ENCODE measurements around the gene RGS14. TPM values are rescaled to one million over a fixed set of nuclear protein-coding genes. Genes with fewer than 3 reads are reported as not detected.
A peak's percentile ranks its signal among the peaks of the same experiment; 100 is the strongest.

RGS14 gene
- total RNA-seq, 2 experiments from 2014 or later = 112 to 117 TPM

DNA sequence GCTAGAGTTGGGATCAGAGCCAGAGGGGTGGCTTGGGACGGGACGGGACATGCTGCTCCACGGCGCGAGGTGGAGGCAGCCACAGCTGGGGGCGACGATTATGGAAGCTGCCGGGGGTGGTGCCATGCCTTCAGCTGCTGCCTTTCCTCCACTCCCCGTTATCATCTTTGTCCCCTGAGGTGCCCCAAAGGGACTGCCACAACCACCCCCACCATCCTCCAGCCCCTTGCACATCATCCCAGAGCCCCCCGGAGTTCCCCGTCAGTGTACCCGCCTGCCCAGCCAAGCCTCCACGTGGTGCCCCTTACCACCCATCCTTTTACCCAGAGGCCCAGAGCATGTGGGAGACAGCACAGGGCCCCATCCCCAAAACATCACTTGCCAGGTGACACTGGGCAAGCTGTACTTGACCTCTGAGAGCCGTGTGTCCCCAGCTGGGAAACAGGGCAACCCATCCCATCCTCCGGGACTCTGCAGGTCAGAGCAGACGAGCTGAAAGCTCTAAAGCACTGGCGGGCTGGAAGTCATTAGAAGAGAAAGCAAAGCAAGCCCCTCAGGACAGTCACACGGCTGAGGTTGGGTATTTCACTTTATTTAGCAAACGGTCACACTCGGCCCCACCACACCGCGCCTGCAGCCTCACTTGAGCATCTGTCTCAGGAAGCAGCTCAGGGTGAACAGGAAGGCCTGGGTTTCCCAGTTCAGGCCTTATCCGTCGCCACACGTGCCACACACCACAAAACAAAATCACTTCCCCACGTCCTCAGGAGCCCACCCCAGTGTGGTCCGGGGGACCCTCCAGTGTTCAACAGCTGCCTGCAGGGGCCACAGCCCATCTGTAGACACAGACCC, 26.5 kb upstream of the RGS14 start:
- no peak overlapping the region for H3K4me3 Mint-ChIP-seq
- peaks cover 58% of the 10 kb centered on the region for H3K36me3 Mint-ChIP-seq (ENCODE audit: low read depth)
- peaks cover 40% of the 10 kb centered on the region for H3K4me1 Mint-ChIP-seq (ENCODE audit: low read depth)
- no peak for ATAC-seq
- POLR2A ChIA-PET = interaction anchor here (0.7 to 0.8 kb wide), 2 partner anchors 19 to 106 kb away, joined by 3 to 4 read pairs; no protein-coding TSS in a partner anchor
- DNase-seq = no peak
- H3K9me3 Mint-ChIP-seq (ENCODE audit: insufficient read depth) = no peaks in the 10 kb centered on the region
- CTCF ChIA-PET = interaction anchor here (1.0 to 1.4 kb wide), 3 partner anchors 13 to 19 kb away, joined by 3 to 5 read pairs (median 4); no protein-coding TSS in a partner anchor
- H3K27ac Mint-ChIP-seq = peak overlapping the region; percentile 43
- H3K27me3 Mint-ChIP-seq (ENCODE audit: low read depth) = no peaks in the 10 kb centered on the region

DNA sequence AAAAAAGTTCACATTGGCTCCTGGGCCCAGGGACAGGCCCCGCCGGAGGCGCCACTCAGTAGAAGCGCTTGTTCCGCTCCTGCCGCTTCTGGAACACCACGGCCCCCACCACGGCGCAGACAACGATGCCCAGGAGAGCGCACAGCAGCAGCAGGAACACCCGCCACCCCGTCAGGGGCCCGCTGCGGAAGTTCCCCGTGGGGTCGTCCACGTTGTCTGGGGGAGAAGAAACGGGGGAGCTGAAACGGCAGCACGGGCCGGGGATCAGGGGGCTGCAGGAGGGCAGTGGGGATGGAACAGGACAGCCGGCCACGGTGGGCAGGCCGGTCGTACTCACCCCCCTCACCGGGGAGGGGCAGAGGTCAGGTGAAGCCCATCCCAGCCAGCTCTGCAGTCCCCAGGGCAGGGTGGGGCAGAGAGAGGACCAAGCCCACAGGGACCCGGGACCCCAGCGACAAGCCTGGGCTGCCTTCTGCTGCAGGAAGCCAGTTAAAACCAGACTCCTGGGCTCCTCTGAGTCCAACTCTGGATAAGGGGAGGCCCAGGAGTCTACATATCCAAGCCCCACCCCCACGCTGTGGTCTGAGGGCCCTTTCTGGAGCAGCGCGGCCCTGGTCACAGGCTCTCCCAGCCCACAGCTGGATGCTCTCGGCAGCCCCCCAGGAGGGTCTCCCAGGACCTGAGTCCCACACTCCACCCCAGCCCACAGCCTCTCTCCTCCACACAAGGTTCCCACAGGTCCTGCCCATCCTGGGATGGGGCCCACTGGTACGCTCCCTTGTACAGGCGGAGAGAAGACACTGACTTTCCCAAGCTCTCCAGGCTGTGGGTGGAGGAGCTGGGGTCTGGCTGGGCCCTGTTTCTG, 25.5 kb upstream of the RGS14 start:
- POLR2A ChIA-PET = interaction anchor here (0.8 kb wide), 1 partner anchor 18 kb away, joined by 4 read pairs; no protein-coding TSS in a partner anchor
- ATAC-seq = no peak
- DNase-seq = no peak
- Mint-ChIP-seq H3K4me3 (no peak overlapping the region), H3K27ac (no peak overlapping the region), H3K36me3 (ENCODE audit: low read depth) (peaks cover 61% of the 10 kb centered on the region), H3K27me3 (ENCODE audit: low read depth) (no peaks in the 10 kb centered on the region), H3K9me3 (ENCODE audit: insufficient read depth) (no peaks in the 10 kb centered on the region), H3K4me1 (ENCODE audit: low read depth) (peaks cover 44% of the 10 kb centered on the region)
- CTCF ChIA-PET = interaction anchor here (1.1 to 1.6 kb wide), 4 partner anchors 14 to 111 kb away, joined by 3 to 5 read pairs (median 4); no protein-coding TSS in a partner anchor

DNA sequence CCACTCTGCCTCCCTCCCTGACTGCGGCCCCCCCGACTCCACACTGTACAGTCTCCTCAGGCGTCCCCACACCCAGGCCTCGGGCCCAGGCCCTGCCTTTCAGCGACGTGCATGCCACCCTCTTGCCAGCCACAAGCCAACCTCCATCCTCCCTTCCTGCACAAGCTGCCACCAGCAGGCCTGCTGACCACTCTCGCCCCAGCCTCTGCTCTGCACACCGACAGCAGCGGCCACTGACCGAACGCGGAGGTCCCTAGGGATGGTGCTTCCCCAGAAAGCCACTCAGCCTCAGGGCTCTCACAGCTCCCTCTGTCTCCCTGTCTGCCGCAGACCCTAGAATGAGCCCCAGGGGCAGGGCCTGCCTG, 24.8 kb upstream of the RGS14 start:
- Mint-ChIP-seq H3K4me3 (no peak overlapping the region), H3K27ac (peak overlapping the region; percentile 25), H3K9me3 (ENCODE audit: insufficient read depth) (no peaks in the 10 kb centered on the region), H3K36me3 (ENCODE audit: low read depth) (peaks cover 63% of the 10 kb centered on the region), H3K4me1 (ENCODE audit: low read depth) (peaks cover 38% of the 10 kb centered on the region), H3K27me3 (ENCODE audit: low read depth) (no peaks in the 10 kb centered on the region)
- no peak for DNase-seq
- ChIA-PET POLR2A (no interaction called here), CTCF (interaction anchor here (1.1 to 1.6 kb wide), 3 partner anchors 18 to 111 kb away, joined by 3 to 4 read pairs (median 4); no protein-coding TSS in a partner anchor)
- no peak for ATAC-seq

DNA sequence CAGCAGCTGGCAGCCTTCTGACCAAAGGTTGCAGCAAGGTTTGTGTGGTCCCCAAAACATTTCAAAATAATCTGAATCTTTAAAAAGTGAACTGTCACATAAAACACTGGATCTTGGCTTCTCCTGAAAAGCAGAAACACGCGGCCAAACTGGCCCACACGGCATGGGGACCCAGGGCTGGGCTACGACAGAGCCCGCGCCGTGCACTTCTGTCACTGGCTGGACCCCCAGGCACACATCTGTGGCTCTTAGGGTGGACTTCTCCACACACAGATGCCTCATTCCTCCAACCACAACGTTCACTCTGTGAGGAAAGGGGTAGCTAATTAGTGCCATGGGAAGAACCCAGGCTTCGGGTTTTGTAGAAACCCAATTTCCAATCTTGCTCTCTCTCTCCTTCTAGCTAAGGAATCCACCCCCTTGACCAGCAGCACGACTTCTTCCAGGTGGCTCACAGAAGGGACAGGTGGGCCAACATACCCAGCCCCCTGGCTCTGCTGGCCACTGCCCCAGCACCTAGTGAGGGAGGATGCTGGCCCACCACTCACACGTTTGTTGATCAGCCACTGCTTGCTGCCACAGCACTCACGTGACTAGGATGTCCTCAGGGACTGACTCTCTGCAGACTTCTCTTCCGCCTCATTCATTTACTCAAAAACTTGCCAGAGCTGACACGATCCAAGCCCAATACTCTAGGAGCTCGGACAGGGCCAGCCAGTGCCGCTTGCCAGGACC, 24.1 kb upstream of the RGS14 start:
- H3K4me3 Mint-ChIP-seq = no peak overlapping the region
- DNase-seq (no peak), ATAC-seq (no peak)
- POLR2A ChIA-PET = interaction anchor here (0.8 kb wide), 1 partner anchor 18 kb away, joined by 3 read pairs; the partner anchor contains the start of gene LMAN2
- peaks cover 64% of the 10 kb centered on the region for H3K36me3 Mint-ChIP-seq (ENCODE audit: low read depth)
- no peaks in the 10 kb centered on the region for H3K27me3 Mint-ChIP-seq (ENCODE audit: low read depth)
- no peaks in the 10 kb centered on the region for H3K9me3 Mint-ChIP-seq (ENCODE audit: insufficient read depth)
- peaks cover 33% of the 10 kb centered on the region for H3K4me1 Mint-ChIP-seq (ENCODE audit: low read depth)
- CTCF ChIA-PET = interaction anchor here (1.1 to 1.6 kb wide), 3 partner anchors 24 to 110 kb away, joined by 3 to 4 read pairs (median 3); no protein-coding TSS in a partner anchor
- no peak overlapping the region for H3K27ac Mint-ChIP-seq

DNA sequence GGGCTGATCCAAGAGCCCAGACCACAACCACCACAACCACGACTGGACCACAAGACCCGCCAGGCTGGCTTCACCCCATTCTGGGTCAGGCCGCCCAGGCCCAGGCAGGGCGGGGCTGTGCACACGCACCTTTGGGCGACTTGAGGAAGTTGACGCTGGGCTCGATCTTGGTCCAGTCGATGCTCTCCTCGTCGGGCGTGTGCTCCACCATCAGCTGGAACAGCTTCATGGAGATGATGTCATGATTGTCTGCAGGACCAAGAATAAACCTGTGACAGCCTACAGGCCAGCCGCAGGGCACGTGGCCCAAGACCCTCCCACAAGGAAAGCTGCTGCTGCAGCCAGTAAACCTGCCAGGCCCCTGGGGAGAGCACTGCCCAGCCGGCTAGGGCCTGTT, 23.6 kb upstream of the RGS14 start:
- ATAC-seq = no peak
- DNase-seq = no peak
- H3K36me3 Mint-ChIP-seq (ENCODE audit: low read depth) = peaks cover 64% of the 10 kb centered on the region
- CTCF ChIA-PET = interaction anchor here (1.4 to 1.6 kb wide), 2 partner anchors 24 to 35 kb away, joined by 3 to 4 read pairs; no protein-coding TSS in a partner anchor
- H3K27me3 Mint-ChIP-seq (ENCODE audit: low read depth) = no peaks in the 10 kb centered on the region
- H3K9me3 Mint-ChIP-seq (ENCODE audit: insufficient read depth) = no peaks in the 10 kb centered on the region
- POLR2A ChIA-PET = interaction anchor here (0.8 kb wide), 1 partner anchor 17 kb away, joined by 3 read pairs; the partner anchor contains the start of gene LMAN2
- H3K4me1 Mint-ChIP-seq (ENCODE audit: low read depth) = peaks cover 37% of the 10 kb centered on the region
- H3K27ac Mint-ChIP-seq = no peak overlapping the region
- H3K4me3 Mint-ChIP-seq = no peak overlapping the region

DNA sequence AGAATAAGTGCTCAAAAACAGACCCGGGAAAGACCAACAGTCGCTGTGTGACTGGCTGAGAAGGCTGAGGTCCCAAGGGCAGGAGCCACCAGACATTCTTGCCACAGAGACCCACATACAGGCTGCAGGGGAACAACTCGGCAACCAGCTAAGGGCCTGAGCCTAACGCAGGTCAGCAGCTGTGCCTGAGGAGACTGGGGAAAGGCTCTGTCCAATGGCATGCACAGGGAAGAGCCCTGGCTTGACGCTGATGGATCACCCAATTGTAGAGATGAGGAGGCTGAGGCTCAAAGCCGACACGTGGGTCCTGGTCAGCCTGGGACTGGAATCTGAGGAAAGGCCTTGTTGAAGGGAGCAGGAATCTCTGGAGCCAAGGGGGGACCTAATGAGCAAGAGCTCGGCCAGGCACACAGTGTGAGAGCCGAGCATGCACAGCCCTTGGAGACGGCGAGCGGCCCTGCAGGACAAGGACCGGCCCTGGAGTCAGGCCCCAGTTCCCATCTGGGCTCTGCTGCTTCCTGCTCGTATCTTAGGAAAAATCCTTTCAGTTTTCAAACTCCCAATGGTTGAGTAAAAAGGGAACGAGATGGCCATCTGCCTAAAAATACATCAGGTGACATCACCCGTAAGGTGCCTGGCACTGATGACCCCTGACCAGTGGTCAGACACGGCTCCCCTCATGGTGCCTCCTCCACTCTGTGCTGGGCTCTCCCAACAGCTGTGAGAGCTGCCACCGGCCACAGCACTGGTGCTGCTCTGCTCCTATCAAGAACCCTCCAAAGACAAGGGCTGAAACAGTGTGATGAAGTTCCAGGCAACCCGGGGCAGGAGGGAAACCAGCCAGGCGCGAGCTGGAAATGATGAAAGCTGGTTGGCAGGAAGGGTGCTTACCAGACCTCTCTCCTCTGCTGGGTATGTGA, 22.7 kb upstream of the RGS14 start:
- Mint-ChIP-seq H3K4me3 (no peak overlapping the region), H3K36me3 (ENCODE audit: low read depth) (peaks cover 66% of the 10 kb centered on the region)
- no peak for DNase-seq

DNA sequence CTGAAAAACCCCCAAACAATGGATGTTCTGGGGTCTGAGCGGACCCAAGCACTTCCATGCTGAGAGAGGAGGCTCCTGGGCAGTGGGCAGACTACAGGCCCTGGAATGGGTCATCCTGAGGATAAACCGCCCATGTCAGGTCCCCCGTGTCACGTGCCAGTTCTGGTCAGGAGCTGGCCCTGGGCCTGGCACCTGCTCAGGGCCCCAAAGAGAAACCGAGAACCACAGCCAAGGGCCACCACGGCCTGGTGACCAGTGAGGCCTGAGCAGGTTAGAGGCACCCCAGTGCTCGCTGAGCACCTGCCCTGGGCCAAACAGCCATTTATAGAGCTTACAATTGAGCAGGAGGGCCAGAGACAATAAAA, 22.0 kb upstream of the RGS14 start:
- ChIA-PET CTCF (interaction anchor here (0.6 to 1.7 kb wide), 12 partner anchors 8 to 222 kb away, joined by 3 to 11 read pairs (median 4); no protein-coding TSS in a partner anchor), POLR2A (interaction anchor here (1.2 kb wide), 1 partner anchor 16 kb away, joined by 3 read pairs; the partner anchor contains the start of gene LMAN2)
- Mint-ChIP-seq H3K36me3 (ENCODE audit: low read depth) (peaks cover 62% of the 10 kb centered on the region), H3K27me3 (ENCODE audit: low read depth) (no peaks in the 10 kb centered on the region), H3K4me1 (ENCODE audit: low read depth) (peaks cover 50% of the 10 kb centered on the region), H3K4me3 (no peak overlapping the region), H3K27ac (no peak overlapping the region), H3K9me3 (ENCODE audit: insufficient read depth) (no peaks in the 10 kb centered on the region)
- ATAC-seq (no peak), DNase-seq (no peak)

More for the DNA sequence above, 22.7 kb upstream of the RGS14 start:
- POLR2A ChIA-PET = interaction anchor here (1.2 kb wide), 1 partner anchor 17 kb away, joined by 3 read pairs; the partner anchor contains the start of gene LMAN2
- CTCF ChIA-PET = interaction anchor here (0.6 to 1.7 kb wide), 7 partner anchors 11 to 221 kb away, joined by 3 to 7 read pairs (median 4); no protein-coding TSS in a partner anchor
- Mint-ChIP-seq H3K27ac (no peak overlapping the region), H3K4me1 (ENCODE audit: low read depth) (peaks cover 46% of the 10 kb centered on the region), H3K27me3 (ENCODE audit: low read depth) (no peaks in the 10 kb centered on the region), H3K9me3 (ENCODE audit: insufficient read depth) (no peaks in the 10 kb centered on the region)
- ATAC-seq = no peak

DNA sequence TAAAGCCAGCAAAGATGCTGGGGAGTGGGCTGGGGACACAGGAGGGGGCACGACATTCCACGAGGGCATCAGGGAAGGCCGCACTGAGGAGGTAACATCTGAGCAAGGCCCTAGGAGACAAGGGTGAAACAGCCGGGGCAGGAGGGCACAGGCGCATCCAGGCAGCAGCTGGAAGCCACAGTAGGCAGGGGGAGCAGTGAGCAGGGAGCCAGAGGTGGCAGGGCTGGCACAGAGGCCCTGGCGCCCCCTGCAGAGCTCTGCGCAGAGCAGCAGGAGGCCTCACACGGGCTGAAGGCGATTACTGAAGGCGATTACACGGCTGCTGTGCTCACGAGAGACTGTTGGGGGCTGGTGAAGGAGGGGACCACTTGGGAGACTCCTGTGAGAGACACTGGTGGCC, 21.6 kb upstream of the RGS14 start:
- H3K4me1 Mint-ChIP-seq (ENCODE audit: low read depth) = peaks cover 50% of the 10 kb centered on the region
- DNase-seq (peak; percentile 48), ATAC-seq (peak; percentile 77)
- no peaks in the 10 kb centered on the region for H3K27me3 Mint-ChIP-seq (ENCODE audit: low read depth)
- ChIA-PET POLR2A (interaction anchor here (1.2 kb wide), 1 partner anchor 16 kb away, joined by 3 read pairs; the partner anchor contains the start of gene LMAN2), CTCF (interaction anchor here (1.0 to 1.7 kb wide), 11 partner anchors 9 to 222 kb away, joined by 3 to 11 read pairs (median 4); no protein-coding TSS in a partner anchor)
- H3K4me3 Mint-ChIP-seq = no peak overlapping the region
- peak overlapping the region; percentile 57 for H3K27ac Mint-ChIP-seq
- H3K36me3 Mint-ChIP-seq (ENCODE audit: low read depth) = peaks cover 62% of the 10 kb centered on the region
- H3K9me3 Mint-ChIP-seq (ENCODE audit: insufficient read depth) = no peaks in the 10 kb centered on the region

DNA sequence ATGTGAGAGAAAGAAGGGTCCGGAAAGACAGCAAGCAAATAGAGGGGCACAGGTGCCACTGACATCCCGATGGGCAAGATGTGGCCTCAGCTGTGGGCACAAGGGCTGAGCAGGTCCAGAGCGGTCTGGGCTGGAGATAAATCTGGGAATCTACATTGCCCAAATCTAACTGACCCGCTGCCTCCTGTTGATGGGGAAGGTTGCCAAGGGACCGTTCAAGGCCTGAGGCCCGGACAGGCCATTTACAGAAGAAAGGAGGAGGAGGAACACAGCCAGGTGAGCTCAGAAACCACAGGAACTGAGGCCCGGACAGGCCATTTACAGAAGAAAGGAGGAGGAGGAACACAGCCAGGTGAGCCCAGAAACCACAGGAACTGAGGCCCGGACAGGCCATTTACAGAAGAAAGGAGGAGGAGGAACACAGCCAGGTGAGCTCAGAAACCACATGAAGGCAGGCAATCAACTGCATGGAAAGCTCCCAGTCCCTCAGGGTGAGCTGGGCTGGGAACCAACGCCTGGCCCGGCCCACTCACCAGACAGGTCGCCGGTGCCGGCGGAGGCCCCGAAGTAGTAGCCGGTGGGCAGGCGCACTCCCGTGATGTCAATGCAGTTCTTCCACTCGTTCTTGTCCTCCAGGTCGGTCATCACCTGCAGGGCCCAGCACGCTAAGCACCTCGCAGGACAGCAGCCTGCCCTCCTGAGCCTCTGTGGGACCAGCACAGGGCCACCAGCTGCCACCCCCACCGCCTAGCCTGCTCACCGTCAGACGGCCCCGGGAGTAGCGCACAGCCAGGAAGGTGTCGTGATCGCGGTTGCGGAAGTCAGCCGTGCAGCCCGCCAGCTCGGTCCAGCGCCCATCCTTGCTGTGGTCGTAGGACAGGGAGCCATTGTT, 20.9 kb upstream of the RGS14 start:
- no peak for ATAC-seq
- DNase-seq = no peak
- POLR2A ChIA-PET = no interaction called here
- Mint-ChIP-seq H3K27ac (peak overlapping the region; percentile 57), H3K4me1 (ENCODE audit: low read depth) (peaks cover 45% of the 10 kb centered on the region), H3K4me3 (no peak overlapping the region), H3K9me3 (ENCODE audit: insufficient read depth) (no peaks in the 10 kb centered on the region), H3K36me3 (ENCODE audit: low read depth) (peaks cover 62% of the 10 kb centered on the region), H3K27me3 (ENCODE audit: low read depth) (no peaks in the 10 kb centered on the region)
- CTCF ChIA-PET = interaction anchor here (0.8 to 1.7 kb wide), 10 partner anchors 10 to 223 kb away, joined by 3 to 11 read pairs (median 4); no protein-coding TSS in a partner anchor

Measured in activated CD8-positive, alpha-beta T cell treated with anti-CD3 and anti-CD28 coated beads, Interleukin-2, amount 10 ng/mL, durations not matched to agents 7 days and 5 days (primary cell).